Measurements from ENCODE around the gene CDCA8.
A peak's percentile ranks its signal among the peaks of the same experiment; 100 is the strongest.

The CDCA8 gene

GRCh38 chr1:37692078-37692833 is at the start of gene CDCA8:
Gene CDCA8, plus strand, starts transcription at chr1:37692516. Its CDS starts 175 bp downstream, at chr1:37692691.
- peak; percentile 99 for DNase-seq

DNA sequence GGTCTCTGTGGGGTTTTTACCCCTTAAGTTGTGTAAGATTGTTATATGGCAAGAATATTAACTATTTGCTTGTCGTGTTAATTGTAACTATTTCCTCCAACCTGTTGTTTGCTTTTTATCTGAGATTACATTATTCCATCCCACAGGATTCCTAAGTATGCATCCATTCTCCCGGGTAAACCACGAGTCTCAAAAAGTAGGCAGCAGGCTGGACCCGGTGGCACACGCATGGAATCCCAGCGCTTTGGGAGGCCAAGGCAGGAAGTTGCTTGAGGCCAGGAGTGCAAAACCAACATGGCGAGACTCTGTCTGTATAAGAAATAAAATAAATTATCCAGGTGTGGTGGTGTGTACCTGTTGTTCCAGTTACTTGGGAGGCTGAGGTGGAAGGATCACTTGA is 45.0 kb upstream of the CDCA8 start:
- no peak for DNase-seq

- no peak for DNase-seq
Observed at GRCh38 chr1:37650173-37650572, 42.1 kb upstream of the CDCA8 start.

- DNase-seq: no peak
Observed at GRCh38 chr1:37650721-37651120, 41.6 kb upstream of the CDCA8 start.

GRCh38 chr1:37651803-37652202 is 40.5 kb upstream of the CDCA8 start:
- DNase-seq: no peak

GRCh38 chr1:37652976-37653375 is 39.3 kb upstream of the CDCA8 start:
- no peak for DNase-seq

- DNase-seq: no peak
Observed at GRCh38 chr1:37653906-37654305, 38.4 kb upstream of the CDCA8 start.

DNA sequence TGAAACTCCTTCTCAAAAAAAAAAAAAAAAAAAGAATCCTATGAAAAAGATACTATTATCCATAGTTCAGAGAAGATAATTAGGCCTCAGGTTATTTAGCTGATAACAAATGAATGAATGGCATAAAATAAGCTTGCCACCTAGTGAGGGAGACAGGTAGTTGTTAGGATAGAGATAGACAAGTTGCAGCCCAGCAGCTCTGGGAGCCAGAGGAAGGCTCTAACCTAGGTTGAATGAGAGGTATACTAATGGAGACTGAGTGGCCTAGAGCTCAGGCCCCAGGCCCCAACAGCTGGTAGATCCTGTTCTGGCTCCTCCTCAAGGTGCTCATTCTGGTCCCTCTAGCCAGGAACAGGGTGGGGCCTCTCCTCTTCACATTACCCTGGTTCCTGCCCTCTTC is 37.0 kb upstream of the CDCA8 start:
- no peak for DNase-seq

DNA sequence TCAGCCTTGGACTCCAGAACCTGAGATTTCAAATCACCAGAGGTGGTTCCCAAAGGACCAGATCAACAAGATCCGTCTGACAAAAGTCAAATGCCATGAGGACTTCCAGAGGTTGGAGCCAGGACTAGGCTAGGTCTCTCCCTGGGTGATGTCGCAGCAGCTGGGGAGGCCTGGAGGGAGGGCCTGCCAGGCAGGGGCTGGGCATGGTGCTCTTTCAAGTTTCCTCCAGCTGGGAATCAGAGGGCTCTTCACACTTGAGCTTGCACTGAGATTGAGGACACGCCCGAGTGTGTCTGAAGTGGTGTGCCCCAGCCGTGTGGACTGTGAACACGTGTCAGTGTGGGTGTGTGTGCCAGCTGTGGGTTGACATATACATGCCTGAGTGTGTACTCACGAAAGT is 36.3 kb upstream of the CDCA8 start:
- DNase-seq: peak; percentile 79

GRCh38 chr1:37656881-37657280 is 35.4 kb upstream of the CDCA8 start:
- no peak for DNase-seq

DNA sequence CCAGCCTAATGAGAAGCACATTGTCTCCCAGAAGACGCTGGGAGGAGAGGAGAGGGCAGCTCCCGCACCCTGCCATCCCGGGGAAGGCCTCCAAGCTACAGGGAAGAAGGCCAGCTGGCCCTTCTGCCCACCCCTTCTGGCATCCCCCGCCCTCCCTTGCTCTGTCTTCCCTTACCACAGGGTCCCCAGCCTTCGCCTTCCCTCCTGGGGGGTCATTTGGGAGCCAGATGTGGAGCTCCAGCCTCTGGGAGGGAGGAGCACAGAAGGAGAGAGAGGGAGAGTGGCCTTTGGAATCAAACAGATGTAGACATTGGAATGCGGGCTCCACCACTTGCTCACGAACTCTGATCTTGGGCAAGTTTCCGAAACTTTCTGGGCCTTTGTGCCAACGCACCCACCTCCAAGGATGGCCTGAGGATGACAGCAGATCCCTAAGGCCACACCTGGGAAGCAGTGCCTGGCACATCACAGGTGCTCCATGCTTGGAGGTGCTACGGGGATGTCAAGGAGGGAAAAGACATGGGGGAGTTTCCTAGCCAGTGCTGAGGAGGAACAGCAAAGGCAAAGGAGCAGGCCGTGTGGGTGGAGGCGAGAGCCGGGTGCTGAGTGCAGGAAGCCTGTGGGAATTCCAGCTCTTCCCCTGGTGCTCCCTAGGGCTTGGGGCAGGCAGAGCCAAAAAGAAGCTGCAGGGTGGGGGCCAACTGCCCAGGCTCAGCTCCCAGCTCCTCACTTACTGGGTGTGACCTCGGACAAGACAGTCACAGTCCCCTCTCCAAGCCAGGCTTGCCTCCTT is 34.5 kb upstream of the CDCA8 start:
- no peak for DNase-seq

DNA sequence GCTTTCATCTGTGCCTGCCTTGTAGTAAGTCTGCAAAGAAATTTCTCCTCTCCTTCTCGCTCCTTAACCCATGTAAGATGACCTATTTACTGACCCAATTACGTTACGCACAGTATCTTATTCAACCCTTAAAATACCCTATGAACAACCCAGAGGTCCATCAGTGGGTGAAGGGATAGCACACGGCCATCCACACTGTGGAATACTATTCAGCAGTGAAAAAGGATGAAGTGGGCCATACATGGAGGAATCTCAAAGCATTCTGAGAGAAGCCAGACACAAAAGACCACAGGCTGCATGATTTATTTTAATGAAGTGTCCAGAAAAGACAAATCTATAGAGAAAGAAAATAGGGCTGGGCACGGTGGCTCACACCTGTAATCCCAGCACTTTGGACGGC is 33.8 kb upstream of the CDCA8 start:
- DNase-seq: no peak

GRCh38 chr1:37660664-37661063 is 31.7 kb upstream of the CDCA8 start:
- DNase-seq: no peak

GRCh38 chr1:37661401-37661800 is 30.9 kb upstream of the CDCA8 start:
- DNase-seq: peak; percentile 23

DNA sequence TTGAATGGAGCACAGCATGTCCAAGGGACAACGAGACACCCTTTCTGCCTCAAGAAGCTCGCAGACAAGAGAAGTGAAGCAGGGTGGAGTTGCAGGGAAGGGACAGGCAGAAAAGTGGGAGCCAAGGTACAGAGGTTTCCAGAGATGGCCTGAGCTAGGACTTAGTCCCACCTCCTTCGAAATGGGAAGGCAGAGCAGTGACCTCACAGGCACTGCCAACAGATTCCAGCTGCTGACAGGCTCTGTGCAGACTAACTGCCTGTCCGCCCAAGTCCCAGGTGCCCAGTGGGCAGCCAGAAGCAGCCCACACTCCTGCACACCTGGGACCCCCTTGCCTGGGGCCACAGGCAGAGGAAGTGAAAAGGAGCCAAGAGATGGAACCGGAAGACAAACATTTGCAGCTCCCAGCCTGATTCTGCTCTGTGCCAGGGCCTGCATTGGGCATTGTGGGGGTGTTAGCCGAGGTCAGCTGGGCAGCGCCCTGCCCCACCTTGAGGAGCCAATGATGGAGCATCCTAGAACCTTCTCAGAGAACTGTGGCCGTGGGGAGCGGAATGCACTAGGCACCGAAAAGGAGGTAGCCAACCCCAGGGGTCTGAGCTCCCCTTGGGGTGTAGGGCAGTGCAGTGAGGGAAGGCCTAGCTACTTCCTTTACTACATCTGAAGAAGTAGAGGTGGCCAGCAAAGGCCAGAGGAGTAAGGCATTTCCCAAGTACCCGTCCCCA is 30.1 kb upstream of the CDCA8 start:
- no peak for DNase-seq

DNA sequence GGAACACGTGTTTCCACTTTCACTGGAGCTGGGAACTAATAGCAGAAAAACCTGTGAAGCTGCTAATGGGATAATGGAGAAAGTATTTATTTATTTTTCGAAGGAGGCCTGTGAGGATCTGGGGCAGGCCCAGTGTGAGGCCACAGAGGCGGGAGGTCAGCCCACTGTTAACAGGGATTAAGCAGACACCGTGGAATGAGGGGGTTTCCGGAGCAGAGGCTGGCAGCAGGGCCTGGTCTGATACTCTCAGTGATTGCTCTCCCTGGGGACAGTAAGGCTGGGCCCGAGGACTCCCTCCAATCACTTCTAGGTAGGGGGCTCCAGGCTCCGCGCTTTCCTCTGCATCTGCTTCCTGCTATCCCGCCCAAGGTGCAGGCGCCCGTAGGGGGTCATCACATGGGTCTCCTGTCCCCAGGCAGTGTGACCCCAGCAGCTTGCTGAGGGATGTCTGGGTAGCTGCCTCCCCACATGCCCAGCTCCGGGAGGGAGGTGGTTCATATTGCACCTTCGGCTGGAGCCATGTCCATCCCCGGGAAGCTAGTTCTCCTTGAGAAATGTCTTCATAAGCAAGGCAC is 28.8 kb upstream of the CDCA8 start:
- DNase-seq: no peak

DNA sequence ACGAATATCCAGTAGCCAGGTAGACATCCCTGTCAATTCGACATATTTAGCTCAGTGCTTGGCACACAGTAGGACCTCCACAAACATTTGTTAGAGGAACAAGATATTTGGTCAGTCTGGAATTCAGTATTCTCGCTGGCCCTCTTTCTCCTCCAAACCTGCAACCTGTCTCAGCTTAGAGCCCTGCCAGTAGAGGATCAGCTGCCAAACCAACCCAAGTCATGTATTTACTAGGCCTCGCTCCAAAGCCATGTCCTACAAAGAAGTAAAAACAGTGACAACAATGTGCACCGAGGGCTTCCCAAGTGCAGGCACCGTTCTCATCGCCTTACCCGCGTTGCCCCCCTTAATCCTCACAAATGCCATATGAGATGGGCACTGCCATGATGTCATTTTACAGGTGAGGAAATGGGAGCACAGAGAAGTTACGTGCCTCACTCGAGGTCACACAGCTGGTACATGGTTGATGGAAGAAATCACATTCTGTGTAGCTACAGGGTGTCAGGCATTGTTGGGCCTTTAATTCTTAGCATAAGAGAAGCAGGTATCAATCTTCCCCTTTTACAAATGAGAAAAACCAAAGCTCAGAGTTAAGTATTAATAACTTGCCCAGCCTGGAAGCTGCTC is 26.0 kb upstream of the CDCA8 start:
- DNase-seq: no peak

DNA sequence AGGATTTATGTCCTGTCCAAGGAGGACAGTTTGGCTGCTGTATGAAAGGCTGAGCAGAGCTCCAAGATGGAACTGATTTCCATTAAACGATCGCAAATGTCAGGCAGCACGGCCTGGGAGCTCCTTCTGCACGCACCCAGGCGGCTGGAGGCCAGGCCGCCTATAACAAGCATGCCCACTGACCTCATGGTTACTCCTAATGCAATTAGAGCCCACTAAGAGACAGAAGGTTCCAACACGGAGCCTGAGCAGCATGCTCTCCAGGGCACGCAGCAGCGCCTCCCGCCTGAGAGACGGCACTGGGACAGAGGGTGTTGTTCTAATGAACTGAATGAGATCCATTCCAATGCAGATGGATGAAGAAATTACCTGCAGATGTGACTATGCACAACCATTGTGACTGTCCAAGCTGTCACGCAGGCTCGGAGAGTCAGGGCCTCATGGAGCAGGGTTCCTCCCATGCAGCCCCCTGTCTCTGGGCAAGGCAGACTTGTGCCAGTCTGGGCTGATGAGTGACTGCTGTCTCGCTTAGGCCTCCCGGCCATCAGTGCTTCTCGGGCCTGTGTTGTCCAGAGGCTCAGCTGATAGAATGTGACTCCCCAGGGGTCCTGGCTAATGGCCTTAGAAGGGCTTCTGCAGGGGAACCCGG is 25.2 kb upstream of the CDCA8 start:
- DNase-seq: no peak

DNA sequence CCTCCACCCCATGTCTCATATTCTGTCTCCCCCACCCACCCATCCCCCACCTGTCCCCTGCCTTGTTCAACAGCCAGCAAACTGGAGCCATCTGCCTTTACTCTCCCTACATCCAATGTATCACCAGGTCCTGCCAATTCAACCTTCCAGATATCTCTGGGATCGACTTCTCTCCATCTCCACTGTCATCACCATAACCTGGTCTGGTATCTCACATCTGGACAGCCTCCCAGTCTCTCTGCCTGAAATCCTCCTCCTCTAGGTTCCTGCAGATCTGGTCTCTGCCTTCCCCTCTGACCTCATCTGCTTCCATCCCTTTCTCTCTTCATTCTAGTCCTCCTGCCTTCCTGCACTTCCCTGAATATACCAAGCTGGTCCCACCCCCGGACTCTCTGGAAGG is 22.2 kb upstream of the CDCA8 start:
- DNase-seq: no peak

DNA sequence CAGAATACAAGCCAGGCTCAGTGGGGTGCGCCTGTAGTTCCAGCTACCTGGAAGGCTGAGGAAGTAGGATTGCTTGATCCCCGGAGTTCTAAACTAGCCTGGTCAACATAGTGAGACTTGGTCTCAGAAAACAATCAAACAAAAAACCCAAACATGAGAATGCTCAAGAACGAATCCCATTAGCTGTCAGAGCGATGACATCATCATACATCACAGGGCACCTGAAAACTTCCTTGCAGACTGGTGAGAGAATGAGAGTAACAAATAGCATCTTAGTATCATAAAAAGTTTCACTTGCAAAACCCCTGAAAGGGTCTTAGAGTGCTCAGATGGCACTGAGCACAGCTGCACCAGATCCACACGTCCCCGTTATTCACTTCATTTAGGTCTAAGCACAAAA is 21.1 kb upstream of the CDCA8 start:
- no peak for DNase-seq

- no peak for DNase-seq
Observed at GRCh38 chr1:37672136-37672870, 20.0 kb upstream of the CDCA8 start.

DNA sequence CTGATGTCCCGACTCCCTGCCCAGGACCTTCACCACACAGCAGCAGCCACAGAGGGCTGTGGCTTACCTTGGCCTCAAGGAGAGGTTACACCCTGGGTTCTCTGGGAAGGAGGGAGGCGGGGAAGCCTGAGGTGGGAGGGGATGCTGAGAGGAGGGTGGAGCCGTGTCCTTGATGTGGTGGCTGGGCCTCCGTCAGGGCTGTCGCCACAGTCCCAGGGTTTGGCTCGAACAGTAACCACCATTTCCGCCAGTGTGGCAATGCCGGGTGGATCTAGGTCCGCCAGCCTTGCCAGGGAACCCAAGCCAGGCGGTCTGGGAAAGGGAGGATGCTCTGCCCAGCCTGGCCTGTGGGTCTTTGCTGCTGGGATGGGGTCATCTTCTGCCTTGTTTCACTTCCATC is 18.4 kb upstream of the CDCA8 start:
- DNase-seq: no peak

Data from DMS79 treated with DMSO at 0.1 percent for 48 hours (cell line).